SK-N-SH treated with all-trans-retinoic acid at 6 μM for 48 hours (cell line): ENCODE data around the gene ZSCAN25.
"Not testable (repeated sequence)": the region's sequence is repeated elsewhere in the genome, so short reads cannot be mapped to it uniquely, and the experiment has no call there.

ENCODE experiments used
- ATAC-seq: fragments of 200-7000 bp; cut with Tn5 transposase; 3 replicates; pipeline ENCODE4 v1.9.1; 2020; ENCODE audit warnings: mild to moderate bottlenecking, moderate library complexity
- ARNTL ChIP-seq: fragments of 450-650 bp; formaldehyde crosslinking; IDR thresholded peaks from 2 replicates; pipeline ENCODE4 v1.5.0; 2020; ENCODE audit warnings: low read depth, mild to moderate bottlenecking, moderate library complexity, borderline replicate concordance
- BACH2 ChIP-seq: fragments of 250-450 bp; sonication (Bioruptor Pico); IDR thresholded peaks from 2 replicates; pipeline ENCODE4 v1.9.0; 2021; ENCODE audit warnings: mild to moderate bottlenecking, borderline replicate concordance
- CREB5 ChIP-seq: fragments of 250-450 bp; sonication (Bioruptor Pico); IDR thresholded peaks from 2 replicates; pipeline ENCODE4 v1.5.1; 2020; ENCODE audit warnings: low read depth, mild to moderate bottlenecking, moderate library complexity
- CSRNP3 ChIP-seq: fragments of 250-450 bp; sonication (Bioruptor Pico); IDR thresholded peaks from 2 replicates; pipeline ENCODE4 v1.5.1; 2021; ENCODE audit warnings: mild to moderate bottlenecking, moderate library complexity
- ESRRG ChIP-seq: fragments of 250-450 bp; sonication (Bioruptor Pico); IDR thresholded peaks from 2 replicates; pipeline ENCODE4 v1.6.1; 2021; ENCODE audit warnings: mild to moderate bottlenecking
- GLIS3 ChIP-seq: fragments of 250-450 bp; sonication (Bioruptor Pico); IDR thresholded peaks from 2 replicates; pipeline ENCODE4 v1.5.0; 2020; ENCODE audit warnings: mild to moderate bottlenecking, moderate library complexity
- ISL1 ChIP-seq: fragments of 250-450 bp; sonication (Bioruptor Pico); IDR thresholded peaks from 2 replicates; pipeline ENCODE4 v2.1.2; 2022; ENCODE audit warnings: mild to moderate bottlenecking, moderate library complexity
- OSR1 ChIP-seq: fragments of 250-450 bp; sonication (Bioruptor Pico); IDR thresholded peaks from 2 replicates; pipeline ENCODE4 v1.8.0; 2022; ENCODE audit warnings: moderate library complexity, mild to moderate bottlenecking, inconsistent platforms
- PATZ1 ChIP-seq: fragments of 250-450 bp; sonication (Bioruptor Pico); IDR thresholded peaks from 2 replicates; pipeline ENCODE4 v1.8.0; 2020; ENCODE audit warnings: mild to moderate bottlenecking, moderate library complexity, borderline replicate concordance
- POU6F1 ChIP-seq: fragments of 250-450 bp; sonication (Bioruptor Pico); IDR thresholded peaks from 2 replicates; pipeline ENCODE4 v1.8.0; 2021; ENCODE audit warnings: low read depth, mild to moderate bottlenecking, moderate library complexity, borderline replicate concordance
- RARB ChIP-seq: fragments of 250-450 bp; sonication (Bioruptor Pico); IDR thresholded peaks from 2 replicates; pipeline ENCODE4 v1.8.0; 2021; ENCODE audit warnings: mild to moderate bottlenecking, moderate library complexity
- SNAI2 ChIP-seq: fragments of 250-450 bp; sonication (Bioruptor Pico); IDR thresholded peaks from 2 replicates; pipeline ENCODE4 v1.5.0; 2020; ENCODE audit warnings: mild to moderate bottlenecking, moderate library complexity
- TCF4 ChIP-seq: fragments of 250-450 bp; sonication (Bioruptor Pico); IDR thresholded peaks from 2 replicates; pipeline ENCODE4 v1.8.0; 2021; ENCODE audit warnings: mild to moderate bottlenecking, moderate library complexity, borderline replicate concordance
- TOX ChIP-seq: fragments of 250-450 bp; sonication (Bioruptor Pico); IDR thresholded peaks from 2 replicates; pipeline ENCODE4 v1.8.0; 2021; ENCODE audit warnings: mild to moderate bottlenecking, moderate library complexity, borderline replicate concordance
- TSHZ2 ChIP-seq: fragments of 250-450 bp; sonication (Bioruptor Pico); IDR thresholded peaks from 2 replicates; pipeline ENCODE4 v1.5.0; 2020; ENCODE audit warnings: mild to moderate bottlenecking, moderate library complexity
- ZC3H10 ChIP-seq: fragments of 250-450 bp; sonication (Bioruptor Pico); IDR thresholded peaks from 2 replicates; pipeline ENCODE4 v1.5.1; 2021; ENCODE audit warnings: mild to moderate bottlenecking, moderate library complexity
- ZFP3 ChIP-seq: fragments of 250-450 bp; sonication (Bioruptor Pico); IDR thresholded peaks from 2 replicates; pipeline ENCODE4 v1.5.0; 2020; ENCODE audit warnings: mild to moderate bottlenecking, moderate library complexity
- ZFP30 ChIP-seq: fragments of 450-650 bp; formaldehyde crosslinking; IDR thresholded peaks from 2 replicates; pipeline ENCODE4 v1.5.0; 2022; ENCODE audit warnings: mild to moderate bottlenecking, moderate library complexity
- ZNF70 ChIP-seq: fragments of 450-650 bp; formaldehyde crosslinking; IDR thresholded peaks from 2 replicates; pipeline ENCODE4 v1.5.0; 2020; ENCODE audit warnings: mild to moderate bottlenecking, moderate library complexity

The ZSCAN25 gene

GRCh38 chr7:99629643-99630042, 12.9 kb downstream of the ZSCAN25 start:
- ATAC-seq, result no peak
- TF ChIP-seq CREB5 (CRISPR knock-in tag) (no peak), RARB (CRISPR knock-in tag) (no peak), GLIS3 (CRISPR knock-in tag) (no peak), ZFP3 (no peak), TCF4 (CRISPR knock-in tag) (no peak), ESRRG (CRISPR knock-in tag) (no peak), BACH2 (CRISPR knock-in tag) (no peak), ZNF70 (CRISPR knock-in tag) (no peak), ARNTL (no peak)
- TF ChIP-seq, all 23 proteins: peak for 0

- ATAC-seq, result peak; percentile 32
- TF ChIP-seq ISL1 (CRISPR knock-in tag), result no peak
- TF ChIP-seq ARNTL, result no peak
- no peak for TF ChIP-seq OSR1 (CRISPR knock-in tag)
- no peak for TF ChIP-seq POU6F1 (CRISPR knock-in tag)
- no peak for TF ChIP-seq ESRRG (CRISPR knock-in tag)
These were observed 14.8 kb downstream of the ZSCAN25 start for GRCh38 chr7:99631295-99632109.

- not testable (repeated sequence) for ATAC-seq
These were observed 20.7 kb downstream of the ZSCAN25 start for GRCh38 chr7:99637414-99637813.

GRCh38 chr7:99638731-99639130, 22.0 kb downstream of the ZSCAN25 start:
- ATAC-seq, result no peak
- TF ChIP-seq PATZ1 (CRISPR knock-in tag) (no peak), SNAI2 (CRISPR knock-in tag) (no peak)

GRCh38 chr7:99639267-99639666, 22.5 kb downstream of the ZSCAN25 start:
- ATAC-seq, result no peak
- TF ChIP-seq PATZ1 (CRISPR knock-in tag) (no peak), BACH2 (CRISPR knock-in tag) (no peak), TSHZ2 (CRISPR knock-in tag) (no peak), TCF4 (CRISPR knock-in tag) (no peak), ZFP30 (no peak), ARNTL (no peak), GLIS3 (CRISPR knock-in tag) (no peak), OSR1 (CRISPR knock-in tag) (no peak), SNAI2 (CRISPR knock-in tag) (no peak), RARB (CRISPR knock-in tag) (no peak), ZFP3 (no peak), ESRRG (CRISPR knock-in tag) (no peak), CSRNP3 (CRISPR knock-in tag) (no peak), ZC3H10 (CRISPR knock-in tag) (no peak), TOX (CRISPR knock-in tag) (no peak)
